Muscle layer of colon (tissue), 2 donors: ENCODE results near the gene B3GNT2.

Experiments used
- H3K27ac ChIP-seq: one replicate; pipeline ENCODE4 v1.7.0; 2013; ENCODE audit warnings: low read depth, mild to moderate bottlenecking, low read length, moderate library complexity
- H3K27me3 ChIP-seq, 2 donors: one replicate each; pipeline ENCODE4 v1.7.0; 2013; ENCODE audit warnings: low read length in 2 of 2, mild to moderate bottlenecking in 2 of 2; ENCODE audit not compliant: insufficient read depth in 2 of 2, control insufficient read depth in 1 of 2
- H3K36me3 ChIP-seq: one replicate; pipeline ENCODE4 v1.7.0; 2013; ENCODE audit warnings: mild to moderate bottlenecking, low read length; ENCODE audit not compliant: insufficient read depth
- H3K4me1 ChIP-seq: one replicate; pipeline ENCODE4 v1.7.0; 2013; ENCODE audit warnings: mild to moderate bottlenecking, low read length; ENCODE audit not compliant: insufficient read depth
- H3K4me3 ChIP-seq, 2 donors: one replicate each; pipeline ENCODE4 v1.7.0; 2013; ENCODE audit warnings: low read length in 2 of 2, low read depth in 1 of 2, mild to moderate bottlenecking in 1 of 2, moderate library complexity in 1 of 2
- H3K9ac ChIP-seq: one replicate; pipeline ENCODE4 v1.7.0; 2013; ENCODE audit warnings: low read length
- H3K9me3 ChIP-seq: one replicate; pipeline ENCODE4 v1.7.0; 2013; ENCODE audit warnings: mild to moderate bottlenecking, low read length
- donor health status: abdominal sarcoma.
- donor health status: Adenocarcinoma of cecum.

The B3GNT2 gene

DNA sequence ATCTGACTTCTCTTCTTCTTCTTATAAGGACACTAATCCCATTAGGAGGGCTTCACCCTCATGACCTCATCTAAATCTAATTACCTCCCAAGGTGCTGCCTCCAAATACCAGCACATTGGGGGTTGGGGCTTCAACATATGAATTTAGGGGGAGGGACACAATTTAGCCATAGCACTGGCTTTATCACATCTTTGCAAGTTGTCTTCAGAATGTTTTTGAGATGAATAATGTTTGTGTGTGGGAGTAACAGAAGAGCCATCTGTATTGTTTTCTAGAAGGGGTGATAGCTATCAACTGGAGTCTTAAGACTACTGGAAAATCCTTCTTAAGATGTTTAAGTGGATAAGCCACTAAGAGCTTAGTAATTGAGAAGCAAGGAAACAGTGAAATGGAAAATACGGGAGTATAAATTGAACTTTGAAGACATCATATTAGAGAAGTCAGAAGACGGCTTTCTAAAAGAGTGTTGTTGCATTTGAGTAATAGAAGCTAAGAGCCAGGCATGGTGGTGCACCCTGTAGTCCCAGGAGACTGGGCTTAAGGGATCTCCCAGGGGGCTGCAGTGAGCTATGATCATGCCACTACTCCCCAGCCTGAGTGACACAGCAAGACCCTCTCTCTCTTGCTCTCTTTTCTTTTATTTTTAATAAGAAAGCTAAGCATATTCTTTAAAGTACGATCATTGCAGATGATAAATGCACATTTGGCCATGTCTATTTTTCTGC lies 32.6 kb upstream of the B3GNT2 start:
- Histone ChIP-seq H3K27me3 (no peaks in the 10 kb centered on the region), H3K27ac (no peak overlapping the region)

DNA sequence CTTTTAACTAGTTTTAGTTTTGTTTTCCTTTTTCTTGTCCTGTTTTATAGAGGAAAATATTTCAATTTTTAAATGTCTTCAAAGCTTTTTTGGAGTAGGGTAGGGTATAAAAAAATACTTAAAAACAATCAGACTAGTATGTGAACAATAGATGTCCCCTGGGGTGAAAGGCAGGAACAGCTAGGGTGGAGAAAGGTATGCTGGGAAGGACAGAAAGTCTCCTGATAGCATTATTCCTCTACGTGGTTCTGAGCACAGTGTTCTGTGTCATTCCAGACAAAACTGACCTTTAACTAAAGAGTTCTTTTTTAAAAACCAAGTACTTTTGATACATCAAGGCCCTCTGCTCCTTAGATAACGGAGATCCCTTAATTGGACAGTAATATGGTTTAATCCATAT lies 32.1 kb upstream of the B3GNT2 start:
- Histone ChIP-seq H3K27me3 (no peaks in the 10 kb centered on the region), H3K27ac (no peak overlapping the region), H3K4me1 (no peaks in the 10 kb centered on the region), H3K36me3 (no peaks in the 10 kb centered on the region), H3K9ac (no peak overlapping the region), H3K4me3 (no peak overlapping the region), H3K9me3 (no peaks in the 10 kb centered on the region)

More for the DNA sequence above, 32.6 kb upstream of the B3GNT2 start:
- Histone ChIP-seq H3K36me3 (no peaks in the 10 kb centered on the region), H3K4me3 (no peak overlapping the region), H3K9ac (no peak overlapping the region), H3K9me3 (no peaks in the 10 kb centered on the region), H3K4me1 (no peaks in the 10 kb centered on the region)

DNA sequence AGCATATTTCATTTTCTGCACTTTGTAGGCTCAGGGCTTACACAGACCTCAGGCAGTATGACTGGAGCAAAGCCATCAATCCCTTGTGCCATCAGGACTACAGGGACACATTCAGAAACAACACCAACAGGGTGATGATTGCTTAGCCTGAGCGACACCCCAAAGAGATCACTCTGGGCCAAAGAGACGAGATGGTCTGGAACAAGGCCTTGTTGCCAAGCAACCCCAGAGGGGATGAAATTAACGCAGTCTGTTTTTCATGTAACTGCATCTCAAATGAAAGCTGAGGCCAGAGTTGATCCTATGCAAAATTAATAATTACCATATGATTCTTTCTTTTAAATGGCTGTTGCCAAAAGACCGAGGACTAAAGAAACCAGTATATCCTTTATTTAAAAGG lies 20.2 kb upstream of the B3GNT2 start:
- no peak overlapping the region for H3K27ac ChIP-seq
- H3K36me3 ChIP-seq, result no peaks in the 10 kb centered on the region
- H3K4me1 ChIP-seq, result peaks cover 7% of the 10 kb centered on the region
- no peaks in the 10 kb centered on the region for H3K9me3 ChIP-seq
- H3K9ac ChIP-seq, result no peak overlapping the region
- H3K4me3 ChIP-seq, result no peak overlapping the region
- no peaks in the 10 kb centered on the region for H3K27me3 ChIP-seq

DNA sequence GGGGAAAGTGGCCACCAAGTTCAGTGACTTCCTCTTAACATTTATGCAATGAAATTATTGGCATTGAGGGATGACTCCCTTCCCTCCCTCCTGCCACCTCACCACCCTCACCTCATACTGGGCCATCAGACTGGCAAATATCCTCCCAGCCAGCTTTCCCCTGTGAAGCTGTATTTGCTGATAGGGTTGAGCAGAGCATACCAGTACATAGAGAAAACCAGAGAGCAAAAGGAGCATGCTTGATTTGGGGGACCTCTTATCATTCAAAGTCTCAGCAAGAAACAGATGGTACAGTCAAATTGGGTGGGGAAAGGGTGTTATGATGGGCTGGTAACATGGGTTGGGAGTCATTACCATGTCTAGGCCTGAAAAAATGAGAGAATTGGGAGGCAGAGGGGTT lies 19.1 kb upstream of the B3GNT2 start:
- Histone ChIP-seq H3K4me3 (no peak overlapping the region), H3K36me3 (no peaks in the 10 kb centered on the region), H3K9me3 (no peaks in the 10 kb centered on the region), H3K27ac (no peak overlapping the region), H3K9ac (no peak overlapping the region), H3K27me3 (no peaks in the 10 kb centered on the region), H3K4me1 (peaks cover 7% of the 10 kb centered on the region)

DNA sequence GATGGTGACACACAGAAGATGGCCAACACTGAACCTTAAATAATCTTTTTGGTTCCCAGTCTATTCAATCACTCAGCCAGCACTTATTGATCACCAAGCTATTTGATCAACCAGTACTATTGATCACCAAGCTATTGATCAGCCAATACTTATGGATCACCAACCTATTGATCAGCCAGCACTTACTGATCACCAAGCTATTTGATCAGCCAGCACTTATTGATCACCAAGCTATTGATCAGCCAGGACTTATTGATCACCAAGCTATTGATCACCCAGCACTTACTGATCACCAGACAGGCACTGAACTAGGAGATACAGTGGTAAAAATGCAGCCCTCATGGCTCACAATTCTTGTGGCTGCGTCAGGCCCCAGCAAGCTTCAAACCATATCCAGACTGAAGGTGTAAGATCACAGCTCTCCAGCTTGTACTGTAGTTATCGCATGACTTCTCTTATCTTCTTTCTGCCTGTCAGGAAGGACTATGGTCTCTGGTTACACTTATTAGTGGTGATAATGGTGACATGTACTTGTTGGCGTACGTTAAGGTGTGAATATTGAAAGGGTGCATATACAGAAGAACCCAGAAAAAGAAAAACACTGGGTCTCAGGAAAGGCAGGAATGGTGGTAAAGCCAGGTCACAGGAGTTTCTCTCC lies 18.4 kb upstream of the B3GNT2 start:
- Histone ChIP-seq H3K4me3 (no peak overlapping the region), H3K27ac (no peak overlapping the region), H3K27me3 (no peaks in the 10 kb centered on the region), H3K9me3 (no peaks in the 10 kb centered on the region), H3K36me3 (no peaks in the 10 kb centered on the region), H3K4me1 (peaks cover 7% of the 10 kb centered on the region), H3K9ac (no peak overlapping the region)

DNA sequence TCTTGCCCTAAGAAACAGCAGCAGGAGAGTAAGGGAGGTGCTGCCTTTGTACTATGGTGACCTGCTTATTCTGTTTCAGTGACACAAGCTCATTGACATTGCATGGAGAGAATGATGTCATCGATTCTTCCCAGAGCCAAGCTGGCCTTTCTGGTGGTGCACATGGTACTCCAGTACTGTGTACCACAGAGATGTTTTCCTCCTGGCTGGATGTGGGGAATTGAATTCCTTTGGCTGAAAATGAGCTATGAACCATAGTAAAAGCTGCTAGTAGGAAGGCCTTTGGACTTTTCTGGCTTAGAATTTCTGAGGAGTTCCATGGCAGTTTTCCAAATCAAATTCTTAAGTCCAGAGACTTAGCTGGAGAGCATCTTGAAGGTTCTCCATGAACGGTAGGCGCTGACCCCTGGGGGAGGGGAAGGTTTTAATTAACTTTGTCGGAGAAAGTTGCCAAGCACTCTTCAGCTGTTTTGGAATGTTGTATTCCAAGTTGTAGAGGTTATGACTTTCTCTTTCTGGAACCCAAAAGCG lies 17.1 kb upstream of the B3GNT2 start:
- Histone ChIP-seq H3K9ac (no peak overlapping the region), H3K4me1 (peaks cover 7% of the 10 kb centered on the region), H3K27ac (no peak overlapping the region), H3K9me3 (no peaks in the 10 kb centered on the region), H3K27me3 (no peaks in the 10 kb centered on the region), H3K36me3 (no peaks in the 10 kb centered on the region), H3K4me3 (no peak overlapping the region)

DNA sequence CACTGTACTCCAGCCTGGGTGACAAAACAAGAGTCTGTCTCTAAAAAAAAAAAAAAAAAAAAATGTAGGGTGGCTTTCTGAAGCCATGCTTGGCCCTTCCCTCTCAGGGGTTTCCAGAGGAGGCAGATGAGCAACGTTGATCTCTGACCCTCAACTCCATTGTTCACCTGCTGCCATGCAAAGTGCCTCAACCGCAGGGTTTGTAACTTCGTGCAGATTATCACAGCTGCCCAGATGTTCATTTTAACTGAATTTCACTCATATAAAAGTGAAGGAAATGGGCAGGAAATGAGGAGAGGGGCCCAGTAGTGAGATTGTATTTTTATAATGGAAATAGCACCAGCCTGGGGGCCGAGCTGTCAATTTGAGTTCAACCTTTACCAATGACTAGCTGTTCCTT lies 14.9 kb upstream of the B3GNT2 start:
- no peak overlapping the region for H3K27ac ChIP-seq
- H3K27me3 ChIP-seq, result no peaks in the 10 kb centered on the region
- no peak overlapping the region for H3K4me3 ChIP-seq
- no peak overlapping the region for H3K9ac ChIP-seq
- H3K9me3 ChIP-seq, result no peaks in the 10 kb centered on the region
- no peaks in the 10 kb centered on the region for H3K36me3 ChIP-seq
- peaks cover 7% of the 10 kb centered on the region for H3K4me1 ChIP-seq

DNA sequence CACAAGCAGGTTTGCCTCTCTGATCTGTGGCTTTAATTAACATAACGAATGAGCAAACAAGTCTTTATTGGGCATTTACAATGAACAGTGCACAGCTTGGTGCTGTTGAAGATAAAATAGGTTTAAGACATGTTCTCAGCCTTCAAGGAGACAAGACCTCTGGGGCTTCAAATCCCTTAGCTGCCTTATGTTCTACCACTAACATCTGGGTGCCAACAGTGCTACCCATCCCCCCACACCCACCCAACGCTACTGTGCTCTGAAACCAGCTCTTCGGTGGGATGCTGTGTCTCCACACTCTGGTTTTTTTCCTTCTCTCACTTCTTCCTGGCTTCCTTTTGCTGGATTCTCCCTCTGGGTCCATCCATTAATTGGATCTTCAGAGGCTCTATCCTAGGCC lies 14.1 kb upstream of the B3GNT2 start:
- no peak overlapping the region for H3K4me3 ChIP-seq
- peaks cover 7% of the 10 kb centered on the region for H3K4me1 ChIP-seq
- no peaks in the 10 kb centered on the region for H3K36me3 ChIP-seq
- H3K27me3 ChIP-seq, result no peaks in the 10 kb centered on the region
- H3K27ac ChIP-seq, result no peak overlapping the region
- H3K9ac ChIP-seq, result no peak overlapping the region
- H3K9me3 ChIP-seq, result no peaks in the 10 kb centered on the region

DNA sequence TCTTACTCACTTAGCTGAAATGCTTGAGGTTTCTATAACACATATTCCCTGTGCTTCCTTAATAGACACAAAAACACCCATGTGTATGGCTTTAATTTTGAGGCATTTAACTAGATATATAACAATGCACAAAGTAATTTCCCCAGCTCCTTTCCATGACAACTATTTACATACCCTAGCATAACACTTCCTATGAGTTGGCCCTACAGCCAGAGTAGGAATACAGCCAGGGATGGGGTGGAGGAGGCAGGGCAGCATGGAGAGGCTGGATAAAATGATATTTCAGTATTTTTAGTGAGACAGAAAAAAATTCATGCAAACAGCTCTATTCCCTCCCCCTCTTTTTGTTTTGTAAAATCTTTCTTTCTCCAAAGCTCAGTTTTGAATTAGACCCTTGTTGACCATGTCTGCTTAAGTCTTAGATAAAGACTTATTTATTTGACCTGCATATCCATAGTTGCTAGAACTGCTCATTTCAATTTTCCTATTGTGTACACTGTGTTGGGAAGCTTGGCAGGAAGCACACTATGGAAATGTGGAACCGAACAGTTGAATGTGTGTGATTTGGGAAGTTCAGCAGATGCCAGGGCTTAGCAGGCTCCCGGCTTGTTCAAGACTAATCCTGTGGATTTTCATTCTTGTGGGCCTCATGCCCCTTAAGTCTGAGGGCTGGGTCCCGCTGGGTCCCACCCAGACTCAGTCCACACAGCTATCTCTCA lies 11.2 kb upstream of the B3GNT2 start:
- Histone ChIP-seq H3K27ac (no peak overlapping the region), H3K4me3 (no peak overlapping the region), H3K9ac (no peak overlapping the region), H3K9me3 (no peaks in the 10 kb centered on the region), H3K27me3 (no peaks in the 10 kb centered on the region), H3K4me1 (no peaks in the 10 kb centered on the region), H3K36me3 (no peaks in the 10 kb centered on the region)

DNA sequence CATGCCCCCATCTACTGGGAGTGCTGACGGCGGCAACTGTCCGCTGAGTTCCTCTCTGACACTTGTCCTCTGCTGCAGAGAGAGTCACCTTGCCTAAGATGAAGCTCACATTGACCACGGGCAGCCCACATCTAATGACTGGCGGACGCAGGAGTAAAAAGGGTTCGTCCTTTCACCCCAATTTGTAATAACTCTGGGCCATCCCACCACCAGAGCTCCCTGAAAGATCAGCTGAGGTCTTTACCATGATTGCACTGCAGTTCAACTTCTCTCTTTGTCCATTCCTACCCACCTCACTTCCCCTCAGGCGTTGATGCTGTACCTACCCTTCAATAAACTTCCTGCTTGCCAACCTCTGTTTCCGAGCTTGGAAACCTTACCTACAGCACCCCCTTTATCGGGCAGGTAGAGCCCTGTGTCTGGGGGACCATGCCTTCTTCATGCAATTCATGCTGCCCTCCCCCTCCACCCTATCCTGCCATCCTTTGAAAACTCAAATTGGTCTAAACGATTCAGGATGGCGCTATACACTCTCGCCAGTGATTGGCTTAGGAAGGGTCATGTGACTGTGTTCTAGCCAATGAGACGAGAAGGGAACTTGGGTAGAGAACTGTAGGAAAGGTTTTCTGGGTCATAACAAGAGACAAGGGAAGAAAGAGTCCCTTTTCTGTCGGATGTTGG lies 10.3 kb upstream of the B3GNT2 start:
- no peaks in the 10 kb centered on the region for H3K27me3 ChIP-seq
- H3K4me1 ChIP-seq, result no peaks in the 10 kb centered on the region
- H3K9ac ChIP-seq, result no peak overlapping the region
- no peak overlapping the region for H3K4me3 ChIP-seq
- H3K9me3 ChIP-seq, result no peaks in the 10 kb centered on the region
- H3K27ac ChIP-seq, result no peak overlapping the region
- no peaks in the 10 kb centered on the region for H3K36me3 ChIP-seq
